ENCODE results near the gene TNK2. TPM values are rescaled to one million over a fixed set of nuclear protein-coding genes. Genes with fewer than 3 reads are reported as not detected.

The TNK2 gene
- total RNA-seq, 2 experiments from 2014 or later: 43.6 to 92.1 TPM

- POLR2A ChIA-PET: no interaction called here
- CTCF ChIA-PET (ENCODE audit: unreplicated experiment): no interaction called here
- Histone ChIP-seq H3K79me2 (ENCODE audit: insufficient read depth, low read depth, low read length) (no peaks in the 10 kb centered on the region), H3K36me3 (ENCODE audit: insufficient read depth, low read length) (no peaks in the 10 kb centered on the region), H3K9me2 (ENCODE audit: insufficient read depth, low read length) (no peaks in the 10 kb centered on the region), H4K20me1 (ENCODE audit: insufficient read depth, low read length) (no peaks in the 10 kb centered on the region), H3K4me2 (ENCODE audit: low read length) (no peak overlapping the region), H3K4me3 (ENCODE audit: low read depth, low read length, poor library complexity, severe bottlenecking) (no peak overlapping the region), H3K9me3 (ENCODE audit: low read length) (peaks cover 5% of the 10 kb centered on the region; the same call in 1 of the 2 replicates), H3K4me1 (ENCODE audit: insufficient read depth, low read length, poor library complexity, severe bottlenecking) (no peaks in the 10 kb centered on the region), H3K27ac (ENCODE audit: low read depth, low read length, poor library complexity, severe bottlenecking) (no peak overlapping the region), H2AFZ (ENCODE audit: low read length) (no peak overlapping the region)
- no peak for DNase-seq (ENCODE audit: low spot score)
- no peak for TF ChIP-seq EZH2phosphoT487 (IDR thresholded peaks at IDR 0.05; ENCODE audit: borderline replicate concordance, low read depth, low read length)
- TF ChIP-seq CTCF (conservative IDR thresholded peaks at IDR 0.05; ENCODE audit: low read length): no peak
- no TSS peak for BruUV-seq (replicated peaks)
- intact Hi-C loops (cut with micrococcal nuclease; ENCODE audit: unreplicated experiment): no loop called here
Measured at GRCh38 chr3:195821403-195822130, 86.8 kb downstream of the TNK2 start.

GRCh38 chr3:195820901-195821300, 87.5 kb downstream of the TNK2 start:
- Histone ChIP-seq H3K9me3 (ENCODE audit: low read length) (peaks cover 5% of the 10 kb centered on the region; the same call in 1 of the 2 replicates), H3K36me3 (ENCODE audit: insufficient read depth, low read length) (no peaks in the 10 kb centered on the region), H3K79me2 (ENCODE audit: insufficient read depth, low read depth, low read length) (no peaks in the 10 kb centered on the region), H2AFZ (ENCODE audit: low read length) (no peak overlapping the region), H3K27ac (ENCODE audit: low read depth, low read length, poor library complexity, severe bottlenecking) (no peak overlapping the region), H4K20me1 (ENCODE audit: insufficient read depth, low read length) (no peaks in the 10 kb centered on the region), H3K4me1 (ENCODE audit: insufficient read depth, low read length, poor library complexity, severe bottlenecking) (no peaks in the 10 kb centered on the region), H3K9me2 (ENCODE audit: insufficient read depth, low read length) (no peaks in the 10 kb centered on the region), H3K4me3 (ENCODE audit: low read depth, low read length, poor library complexity, severe bottlenecking) (no peak overlapping the region), H3K4me2 (ENCODE audit: low read length) (no peak overlapping the region)
- BruUV-seq (replicated peaks): no TSS peak
- ChIA-PET POLR2A (no interaction called here), CTCF (ENCODE audit: unreplicated experiment) (no interaction called here)
- no peak for DNase-seq (ENCODE audit: low spot score)
- TF ChIP-seq CTCF (conservative IDR thresholded peaks at IDR 0.05; ENCODE audit: low read length) (no peak), EZH2phosphoT487 (IDR thresholded peaks at IDR 0.05; ENCODE audit: borderline replicate concordance, low read depth, low read length) (no peak)
- intact Hi-C loops (cut with micrococcal nuclease; ENCODE audit: unreplicated experiment): no loop called here

GRCh38 chr3:195820186-195820585, 88.2 kb downstream of the TNK2 start:
- H3K9me3 ChIP-seq (ENCODE audit: low read length): peaks cover 5% of the 10 kb centered on the region; the same call in 1 of the 2 replicates
- H3K79me2 ChIP-seq (ENCODE audit: insufficient read depth, low read depth, low read length): no peaks in the 10 kb centered on the region
- no peak for DNase-seq (ENCODE audit: low spot score)
- H4K20me1 ChIP-seq (ENCODE audit: insufficient read depth, low read length): no peaks in the 10 kb centered on the region
- no peak overlapping the region for H3K4me3 ChIP-seq (ENCODE audit: low read depth, low read length, poor library complexity, severe bottlenecking)
- no peak overlapping the region for H3K27ac ChIP-seq (ENCODE audit: low read depth, low read length, poor library complexity, severe bottlenecking)
- no peak overlapping the region for H2AFZ ChIP-seq (ENCODE audit: low read length)
- no peak overlapping the region for H3K4me2 ChIP-seq (ENCODE audit: low read length)
- ChIA-PET POLR2A (no interaction called here), CTCF (ENCODE audit: unreplicated experiment) (no interaction called here)
- H3K9me2 ChIP-seq (ENCODE audit: insufficient read depth, low read length): no peaks in the 10 kb centered on the region
- TF ChIP-seq EZH2phosphoT487 (IDR thresholded peaks at IDR 0.05; ENCODE audit: borderline replicate concordance, low read depth, low read length) (no peak), CTCF (conservative IDR thresholded peaks at IDR 0.05; ENCODE audit: low read length) (no peak)
- BruUV-seq (replicated peaks): no TSS peak
- intact Hi-C loops (cut with micrococcal nuclease; ENCODE audit: unreplicated experiment): no loop called here
- H3K36me3 ChIP-seq (ENCODE audit: insufficient read depth, low read length): no peaks in the 10 kb centered on the region
- no peaks in the 10 kb centered on the region for H3K4me1 ChIP-seq (ENCODE audit: insufficient read depth, low read length, poor library complexity, severe bottlenecking)

Measured in OCI-LY7 (cell line).